RCC 7860 (cell line): ENCODE results near the gene MCF2L2.
"Not testable (repeated sequence)": the region's sequence is repeated elsewhere in the genome, so short reads cannot be mapped to it uniquely, and the experiment has no call there.

ENCODE experiments used
- DNase-seq: peaks from one replicate; pipeline ENCODE4 v3.0.0-alpha.2; 2015; ENCODE audit warnings: low spot score
- FAIRE-seq: peaks from 2 replicates; lab custom pipeline; 2012; peaks lifted over from hg19 to GRCh38; lab: Jason Lieb, UNC

MCF2L2 gene

DNA sequence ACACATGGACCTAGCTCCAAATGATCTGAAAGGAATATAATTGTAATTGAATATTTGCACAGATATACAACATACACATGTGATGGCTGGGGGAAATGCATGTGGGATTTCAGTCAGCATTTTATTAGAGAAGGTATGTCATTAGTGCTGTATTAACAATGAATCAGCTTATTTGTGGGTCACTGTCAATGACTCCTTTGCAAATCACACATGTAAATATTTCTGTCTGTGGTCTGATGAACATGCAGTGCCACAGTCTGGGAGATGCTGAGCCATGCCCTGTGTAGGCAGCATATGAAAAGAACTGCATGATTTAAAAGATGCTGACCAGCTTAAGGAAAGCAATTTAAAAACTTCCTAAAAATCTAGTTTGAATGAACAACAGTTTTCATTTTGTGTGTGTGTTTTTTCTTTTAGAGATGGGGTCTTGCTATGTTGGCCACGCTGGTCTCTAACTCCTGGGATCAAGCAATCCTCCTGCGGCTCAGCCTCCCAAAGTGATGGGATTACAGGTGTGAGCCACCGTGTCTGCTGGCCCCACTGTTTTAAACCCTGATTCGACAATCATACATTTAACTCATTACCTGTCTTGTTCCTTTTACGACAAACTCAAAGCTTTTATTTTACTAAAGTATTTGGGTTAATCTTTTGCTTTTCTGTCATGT, 176.2 kb downstream of the MCF2L2 start:
- no peak for DNase-seq
- FAIRE-seq = no peak

DNA sequence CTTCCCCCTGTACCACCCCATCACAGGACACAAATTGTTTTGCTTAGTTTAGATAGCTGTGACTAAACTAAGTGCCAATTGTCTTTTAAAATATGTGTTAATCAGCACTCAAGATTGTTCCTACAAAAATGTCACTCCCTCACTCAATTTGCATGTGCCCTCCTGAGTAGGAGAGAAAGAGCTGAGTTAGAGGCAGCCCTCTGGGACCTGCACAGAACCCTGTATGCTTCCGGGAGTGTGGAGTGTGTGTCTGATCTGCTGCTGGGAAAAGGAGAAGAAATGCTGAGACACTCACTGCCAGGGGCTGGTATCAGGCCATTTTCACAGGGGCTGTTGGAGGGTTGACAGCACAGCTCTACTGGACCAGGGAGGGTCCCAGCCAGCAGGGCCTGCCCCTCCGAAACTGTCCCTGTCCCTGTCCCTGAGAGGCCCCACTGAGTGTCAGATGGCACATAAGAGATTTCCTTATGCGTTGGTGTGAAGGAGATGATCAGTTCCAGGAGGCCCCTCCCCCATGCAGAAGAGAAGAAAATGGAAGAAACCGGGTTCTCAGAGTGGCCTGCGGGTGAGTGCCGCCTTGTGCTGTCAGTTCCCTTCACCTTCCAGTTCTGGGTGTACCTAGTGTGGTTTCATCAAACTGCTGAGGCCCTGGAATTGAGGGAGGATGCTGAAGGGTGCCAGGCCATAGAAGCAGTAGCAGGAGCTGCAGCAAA, 179.3 kb downstream of the MCF2L2 start:
- FAIRE-seq = no peak
- no peak for DNase-seq

DNA sequence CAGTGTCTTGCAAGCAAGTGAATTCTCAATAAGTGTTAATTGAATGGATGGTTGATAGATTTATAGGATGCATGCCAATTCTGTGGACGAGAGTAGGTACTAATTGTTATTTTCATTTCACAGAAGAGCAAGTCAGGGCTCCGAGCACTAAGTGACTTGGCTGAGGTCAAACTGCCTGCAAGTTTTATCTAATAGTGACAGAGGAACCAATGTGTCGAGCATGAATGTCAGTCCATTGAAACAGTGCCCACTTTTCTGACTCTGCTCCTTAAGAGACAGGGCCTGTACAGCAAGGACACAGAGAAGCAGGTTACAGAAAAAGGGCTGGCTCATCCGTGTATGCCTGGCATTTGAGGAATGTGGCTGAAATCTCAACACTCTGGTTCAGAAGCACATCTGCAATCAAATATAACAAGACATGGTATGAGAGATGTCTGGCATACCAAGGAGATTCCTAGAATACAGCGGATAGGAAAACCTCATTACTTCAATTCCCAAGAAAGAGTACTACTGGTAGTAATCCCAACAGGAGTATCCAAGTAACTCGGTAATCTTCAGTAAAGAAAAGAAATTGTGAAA, 181.3 kb downstream of the MCF2L2 start:
- FAIRE-seq (no peak), DNase-seq (peak; percentile 37)

DNA sequence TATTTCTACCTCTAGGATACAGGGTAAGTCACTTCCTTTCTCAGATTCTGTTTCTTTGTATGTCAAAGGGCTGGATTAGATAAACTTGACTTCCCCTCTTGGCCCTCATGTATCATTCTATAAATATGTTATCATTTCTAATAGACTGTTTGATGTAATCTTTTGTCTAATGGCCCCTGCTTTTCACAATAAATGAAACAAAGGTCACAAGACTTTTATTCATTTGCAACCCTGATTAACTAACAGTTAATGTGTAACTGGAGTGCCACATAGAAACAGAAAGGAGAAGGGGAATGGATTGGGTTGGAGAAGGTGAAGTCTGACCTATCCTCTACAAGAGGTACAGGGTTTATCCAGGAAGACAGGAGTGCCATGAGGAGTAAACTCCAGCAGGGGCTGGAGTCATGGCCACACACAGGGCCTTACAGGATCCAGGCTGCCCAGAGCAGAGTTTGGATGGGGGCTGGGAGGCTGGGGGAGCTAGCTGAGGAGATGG, 183.4 kb downstream of the MCF2L2 start:
- DNase-seq (no peak), FAIRE-seq (no peak)

DNA sequence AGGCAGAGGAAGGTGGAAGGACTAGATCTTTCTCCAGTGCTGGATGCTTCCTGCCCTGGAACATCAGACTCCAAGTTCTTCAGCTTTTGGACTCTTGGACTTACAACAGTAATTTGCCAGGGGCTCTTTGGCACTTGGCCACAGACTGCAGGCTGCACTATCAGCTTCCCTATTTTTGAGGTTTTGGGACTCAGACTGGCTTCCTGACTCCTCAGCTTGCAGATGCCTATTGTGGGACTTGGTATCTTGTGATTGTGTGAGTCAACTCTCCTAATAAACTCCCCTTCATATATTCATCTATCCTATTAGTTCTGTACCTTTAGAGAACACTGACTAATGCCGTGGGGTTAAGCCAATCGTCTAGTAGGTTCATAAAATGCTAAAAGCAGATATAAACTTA, 184.2 kb downstream of the MCF2L2 start:
- DNase-seq (no peak), FAIRE-seq (no peak)

DNA sequence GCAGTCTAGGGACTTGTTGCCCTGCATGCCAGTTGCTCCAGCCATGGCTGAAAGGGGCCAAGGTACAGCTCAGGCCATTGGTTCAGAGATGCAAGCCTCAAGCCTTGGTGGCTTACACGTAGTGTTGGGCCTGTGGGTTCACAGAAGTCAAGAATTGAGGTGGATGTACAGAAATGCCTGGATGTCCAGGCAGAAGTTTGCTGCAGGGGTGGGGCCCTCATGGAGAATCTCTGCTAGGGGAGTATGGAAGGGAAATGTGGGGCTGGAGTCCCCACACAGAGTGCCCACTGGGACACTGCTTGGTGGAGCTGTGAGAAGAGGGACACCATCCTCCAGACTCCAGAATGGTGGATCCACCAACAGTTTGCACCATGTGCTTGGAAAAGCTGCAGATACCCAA, 186.0 kb downstream of the MCF2L2 start:
- FAIRE-seq (no peak), DNase-seq (no peak)

DNA sequence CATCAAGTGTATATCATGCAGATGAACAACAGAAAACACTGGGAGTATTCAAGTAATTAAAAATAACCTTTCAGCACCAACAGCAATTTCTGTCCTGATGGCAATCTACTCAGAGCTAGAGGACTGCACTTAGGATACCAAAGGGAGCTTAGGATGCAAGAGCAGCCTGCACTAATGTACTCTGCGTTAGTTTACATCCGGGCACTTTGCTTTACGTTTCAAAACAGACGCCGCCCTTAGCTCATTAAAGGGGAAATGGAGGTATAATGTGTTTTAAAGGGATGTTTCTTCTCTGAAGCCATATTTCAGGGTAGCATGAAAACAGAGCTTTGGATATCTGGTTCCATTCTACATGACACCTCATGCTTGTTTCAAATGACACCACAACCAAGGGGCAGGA, 189.4 kb downstream of the MCF2L2 start:
- DNase-seq (no peak), FAIRE-seq (no peak)

DNA sequence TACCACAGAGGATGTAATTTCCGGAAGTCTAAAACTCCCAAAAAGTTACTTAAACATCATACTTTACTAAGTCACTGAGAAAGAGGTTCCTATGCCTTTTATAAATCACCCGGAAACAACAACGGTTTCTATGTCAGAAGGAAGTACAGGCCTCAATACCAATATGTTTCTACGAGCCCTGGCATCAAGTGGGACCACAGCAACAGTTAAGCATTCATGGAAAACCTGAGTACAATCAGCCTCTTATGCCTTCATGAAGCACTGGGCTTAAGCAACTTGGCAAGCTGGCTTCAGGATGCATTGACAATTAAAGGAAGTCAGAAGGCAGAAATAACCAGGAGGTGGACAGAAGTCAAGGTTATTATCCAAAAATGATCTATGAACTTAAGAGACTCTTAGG, 194.5 kb downstream of the MCF2L2 start:
- DNase-seq = no peak
- FAIRE-seq = no peak

DNA sequence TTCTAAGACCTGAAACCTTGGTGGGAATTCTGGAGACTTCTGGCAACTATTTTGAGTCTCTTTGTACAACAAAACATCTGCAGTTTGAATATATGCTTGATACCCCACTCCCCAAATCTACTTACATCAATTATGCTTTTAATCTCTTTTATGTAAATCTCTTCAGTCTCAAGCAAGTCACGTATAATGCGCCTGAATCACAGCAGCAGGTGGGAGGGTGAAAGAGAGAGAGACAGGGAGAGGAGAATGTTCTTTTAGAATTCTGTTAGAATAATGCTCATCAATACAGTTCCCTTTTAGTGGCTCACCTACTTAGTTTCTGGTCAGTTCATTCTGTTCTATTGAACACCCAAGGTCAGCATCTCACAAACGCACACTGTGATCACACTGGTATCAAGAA, 197.6 kb downstream of the MCF2L2 start:
- DNase-seq (no peak), FAIRE-seq (no peak)

DNA sequence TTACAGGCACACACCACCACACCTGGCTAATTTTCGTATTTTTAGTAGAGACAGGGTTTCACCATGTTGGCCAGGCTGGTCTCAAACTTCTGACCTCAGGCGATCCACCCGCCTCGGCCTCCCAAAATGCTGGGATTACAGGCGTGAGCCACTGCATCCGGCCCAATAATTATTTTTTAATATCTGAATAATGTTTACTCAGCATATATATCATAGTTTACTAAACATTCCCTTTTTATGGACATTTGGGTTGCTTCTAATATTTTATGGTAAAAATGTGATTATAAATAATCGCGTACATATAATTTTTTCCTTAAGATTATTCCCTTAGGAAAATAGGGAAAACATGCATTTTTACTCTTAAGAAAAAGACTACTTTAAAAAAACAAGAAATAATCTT, 198.2 kb downstream of the MCF2L2 start:
- not testable (repeated sequence) for DNase-seq, FAIRE-seq

DNA sequence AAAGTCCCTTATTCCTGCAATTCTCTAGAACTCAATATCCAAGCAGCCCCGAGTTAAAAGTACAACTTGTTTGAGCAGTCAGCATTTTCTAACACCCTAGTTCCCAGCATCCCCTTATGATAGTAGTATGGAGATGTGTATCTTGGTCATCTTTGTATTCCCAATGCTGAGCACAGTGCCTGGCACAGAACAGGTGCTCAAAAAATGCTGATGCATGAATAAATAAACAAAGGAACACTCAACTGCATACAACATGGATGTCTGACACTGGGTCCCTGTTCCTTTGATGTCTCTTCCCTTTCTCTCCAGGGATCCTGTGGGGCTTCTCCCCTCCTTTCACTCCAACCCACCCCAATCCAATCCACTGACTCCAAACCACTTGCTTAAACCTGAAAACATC, 199.2 kb downstream of the MCF2L2 start:
- DNase-seq (no peak), FAIRE-seq (no peak)

DNA sequence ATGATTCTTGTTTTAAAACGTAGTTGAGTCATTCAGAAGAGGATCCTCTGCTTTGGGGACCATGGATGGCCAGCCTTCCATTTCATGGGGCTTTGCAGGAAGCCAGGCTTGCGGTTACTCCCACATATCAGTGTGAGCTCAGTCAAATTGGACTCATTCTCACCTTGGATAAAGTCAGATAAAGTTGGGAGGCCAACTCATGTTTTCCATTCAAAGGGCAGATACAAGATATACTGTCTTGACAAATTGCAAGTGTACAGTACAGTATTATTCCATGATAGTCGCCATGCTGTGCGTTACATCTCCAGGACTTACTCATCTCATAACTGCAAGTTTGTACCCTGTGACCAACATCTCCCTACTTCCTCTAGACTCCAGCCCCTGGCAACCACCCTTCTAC, 200.8 kb downstream of the MCF2L2 start:
- FAIRE-seq (no peak), DNase-seq (no peak)

DNA sequence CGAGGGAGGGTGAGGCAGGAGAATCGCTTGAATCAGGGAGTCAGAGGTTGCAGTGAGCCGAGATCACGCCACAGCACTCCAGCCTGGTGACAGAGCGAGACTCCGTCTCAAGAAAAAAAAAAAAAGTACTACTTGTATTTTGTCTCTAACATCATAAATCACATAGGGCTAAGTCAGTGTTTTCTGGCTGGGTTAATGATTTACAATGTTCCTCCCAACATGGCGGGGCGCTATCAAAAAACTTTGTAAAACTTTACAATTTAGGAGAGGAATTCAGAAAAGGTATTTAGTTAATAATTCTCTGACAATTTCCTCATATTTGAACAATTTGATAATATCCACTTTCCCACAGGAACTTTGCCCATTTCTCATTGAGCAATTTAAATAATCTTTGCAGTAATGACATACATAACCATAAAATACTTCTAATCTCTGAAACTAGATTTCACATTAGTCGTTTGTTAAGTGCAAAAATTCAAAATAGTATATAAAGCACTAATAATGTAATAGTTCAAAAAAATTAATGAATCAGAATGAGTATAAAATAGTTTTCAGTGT, 202.0 kb downstream of the MCF2L2 start:
- no peak for FAIRE-seq
- no peak for DNase-seq

DNA sequence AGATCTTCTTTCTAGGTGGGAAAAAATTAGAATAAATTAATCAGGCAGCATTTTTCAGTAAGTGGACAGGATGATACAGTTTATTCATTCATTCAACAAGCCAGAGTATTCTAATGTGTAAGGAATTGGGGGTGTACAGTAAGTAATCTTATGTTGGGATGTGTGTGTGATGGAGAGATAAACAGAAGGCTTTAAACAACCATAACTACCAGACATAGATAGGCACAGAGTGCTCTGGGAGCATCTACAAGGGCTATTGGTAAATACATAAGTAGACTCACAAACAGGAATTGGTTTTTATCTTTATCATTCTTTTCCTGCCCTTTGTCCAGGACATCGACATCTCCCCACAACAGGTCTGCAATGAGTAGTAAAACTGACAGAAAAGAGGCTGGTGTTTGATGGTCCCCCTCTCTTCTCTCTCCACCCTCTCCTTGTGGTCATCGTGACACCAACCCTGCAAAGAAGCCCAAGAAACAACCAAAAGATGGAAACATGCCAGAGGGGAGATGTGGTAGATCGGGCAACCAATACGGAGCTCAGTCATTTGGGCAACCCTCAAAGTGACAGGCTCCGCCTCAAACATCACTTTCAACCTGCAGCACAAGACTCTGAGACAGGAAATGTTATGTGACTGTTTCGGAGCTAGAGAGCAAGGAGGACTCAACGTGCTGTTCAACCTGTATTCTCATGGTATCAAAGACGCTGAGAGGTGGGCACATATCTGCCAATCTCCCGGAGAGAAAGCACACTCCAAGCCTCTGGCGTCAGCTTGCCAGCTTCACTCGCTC, 204.0 kb downstream of the MCF2L2 start:
- no peak for FAIRE-seq
- no peak for DNase-seq

DNA sequence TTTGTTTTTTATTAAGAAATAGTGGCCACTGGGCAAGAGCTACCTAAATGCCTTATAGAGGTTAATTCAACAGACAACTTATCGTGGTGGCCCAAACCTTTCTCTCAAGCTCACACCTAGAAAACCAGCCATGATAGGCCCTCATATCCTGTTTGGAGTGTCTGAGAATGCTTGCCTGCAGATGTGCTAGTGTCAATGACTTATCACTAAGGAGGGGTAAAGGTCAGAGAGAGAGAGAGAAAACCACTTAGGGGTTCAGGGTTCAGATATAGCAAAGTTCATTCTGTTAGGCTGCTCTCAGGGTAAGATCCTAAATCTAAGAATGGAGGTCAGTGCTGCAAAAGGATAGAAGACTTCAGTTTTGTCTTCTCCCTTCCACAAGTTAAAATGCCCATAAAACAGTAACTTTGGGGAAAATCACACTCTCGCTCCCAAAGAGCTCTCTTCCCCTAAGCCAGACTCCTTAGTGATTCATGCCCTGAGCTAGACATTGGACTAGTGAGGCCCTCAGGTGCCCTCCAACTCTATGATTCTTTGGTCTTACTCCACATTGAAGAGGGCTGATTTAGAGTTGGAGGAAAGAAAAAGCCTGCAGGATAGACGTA, 205.7 kb downstream of the MCF2L2 start:
- FAIRE-seq (no peak), DNase-seq (no peak)

DNA sequence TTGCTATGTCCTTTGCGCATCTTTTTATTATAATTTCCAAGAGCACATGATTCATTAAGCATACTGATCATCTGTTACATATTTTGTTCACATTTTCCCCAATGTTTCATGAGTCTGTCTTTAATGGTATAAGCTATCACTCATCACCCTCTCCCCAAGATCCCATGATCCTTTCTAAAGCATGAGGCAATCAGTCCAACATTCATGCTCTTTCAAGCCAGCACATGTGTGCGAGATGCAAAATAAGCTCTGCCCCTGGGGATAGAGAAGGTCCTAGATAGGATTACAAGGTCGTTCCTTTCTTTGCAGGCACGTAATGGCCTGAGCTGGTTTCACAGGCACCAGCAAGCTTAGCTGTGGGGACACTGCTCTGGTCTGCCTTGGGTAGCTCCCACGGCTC, 207.6 kb downstream of the MCF2L2 start:
- FAIRE-seq (no peak), DNase-seq (no peak)

DNA sequence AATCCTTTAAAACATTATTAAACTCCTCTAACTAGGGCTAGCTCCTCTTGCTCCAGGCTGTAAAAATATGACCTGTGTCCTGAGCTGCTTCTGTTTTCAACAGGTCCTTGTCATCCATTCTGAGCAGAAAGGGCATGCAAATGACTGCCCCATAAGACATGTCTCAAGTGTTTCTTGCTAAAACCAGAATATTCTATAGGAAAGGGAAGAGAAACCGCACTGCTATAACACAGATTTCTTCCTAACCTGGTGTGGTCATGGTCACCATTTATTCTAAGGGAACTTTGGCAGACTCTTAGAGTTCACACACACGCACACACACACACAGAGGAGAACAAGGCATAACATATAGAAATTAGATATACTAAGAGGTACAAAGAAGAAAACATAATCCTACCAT, 209.6 kb downstream of the MCF2L2 start:
- FAIRE-seq (no peak), DNase-seq (no peak)

DNA sequence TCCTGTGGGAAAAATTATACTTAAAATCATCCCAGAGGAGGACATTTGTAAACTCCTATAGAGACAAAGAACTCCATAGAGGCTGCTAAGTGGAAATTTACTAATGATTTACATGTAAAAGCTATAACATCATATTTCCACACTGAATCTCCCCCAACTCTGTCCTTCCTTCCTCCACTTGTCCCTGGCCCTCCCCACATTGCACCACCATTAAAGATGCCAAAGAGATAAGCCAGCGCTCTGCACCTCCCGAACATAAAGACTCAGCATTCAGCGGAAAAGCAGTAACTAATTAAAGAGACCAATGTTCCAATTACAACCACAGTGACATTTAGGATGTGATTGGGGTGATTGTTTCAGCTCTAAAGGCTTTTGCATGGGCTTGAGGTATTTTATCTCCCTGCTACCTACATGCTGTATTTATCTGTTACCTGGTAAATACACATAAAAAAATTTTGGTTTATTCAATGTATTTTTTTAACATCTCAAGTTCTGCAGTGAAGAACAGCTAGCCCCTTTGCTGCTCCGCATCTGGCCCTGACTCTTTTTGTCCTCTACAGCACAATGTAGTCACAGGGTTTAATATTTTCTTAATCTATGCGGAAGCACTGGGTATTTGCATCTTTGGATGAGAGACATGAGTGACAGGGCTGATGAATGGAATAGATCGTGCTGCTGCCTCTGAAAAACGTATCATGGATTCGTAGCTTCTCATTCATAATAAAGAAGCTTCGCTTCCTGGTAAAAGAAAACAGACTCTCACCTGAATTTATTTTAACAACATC, 210.7 kb downstream of the MCF2L2 start:
- FAIRE-seq (no peak), DNase-seq (no peak)

DNA sequence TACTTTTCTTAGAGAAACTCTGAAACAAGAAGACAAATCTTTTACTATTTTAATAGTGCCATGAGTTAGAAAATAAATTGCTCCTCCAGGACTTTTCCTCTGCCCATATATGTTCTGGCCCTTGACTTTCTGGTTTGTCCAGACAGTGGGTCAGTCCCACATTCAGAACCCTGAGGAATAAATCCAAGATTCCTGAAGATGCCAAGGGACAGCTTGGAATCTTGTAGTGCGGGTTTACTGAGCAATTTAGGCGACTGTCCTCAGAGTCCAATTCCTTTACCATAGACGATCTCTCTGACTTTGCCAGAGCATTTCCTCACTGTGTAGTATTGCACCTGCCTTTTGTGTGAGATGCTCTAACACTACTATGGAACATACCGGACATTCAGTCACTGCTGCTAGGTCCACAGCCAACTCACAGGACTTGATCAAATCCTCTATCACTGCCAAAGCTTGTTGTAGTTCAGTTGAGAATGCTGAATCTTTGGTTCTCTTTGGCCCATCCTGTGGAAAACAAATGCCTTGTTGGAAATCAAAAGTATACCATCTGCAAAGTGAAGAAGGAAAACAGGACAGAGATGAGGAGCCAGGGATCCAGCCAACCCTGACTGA, 212.7 kb downstream of the MCF2L2 start:
- no peak for DNase-seq
- FAIRE-seq = no peak

DNA sequence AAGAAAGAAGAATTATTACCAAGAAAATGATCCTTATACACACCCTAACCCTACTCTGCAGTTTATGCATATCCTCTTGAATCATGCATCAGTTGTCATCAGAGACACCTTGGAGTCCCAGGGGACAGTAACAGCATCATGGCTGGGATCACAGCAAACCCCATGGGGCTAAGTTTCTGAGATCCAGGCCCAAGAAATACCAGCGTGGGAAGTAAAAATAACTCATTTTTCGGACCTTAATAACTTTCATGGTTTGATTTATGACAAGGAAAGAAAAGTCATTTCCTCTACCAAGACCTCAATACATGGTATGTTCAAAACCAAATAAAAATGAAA, 214.2 kb downstream of the MCF2L2 start:
- no peak for FAIRE-seq
- DNase-seq = no peak
